K562 (cell line): ENCODE data around the gene CZIB. TPM values are rescaled to one million over a fixed set of nuclear protein-coding genes. Genes with fewer than 3 reads are reported as not detected.
A peak's percentile ranks its signal among the peaks of the same experiment; 100 is the strongest.

Source experiments
- BCL6 ChIP-seq: fragments of 250-450 bp; sonication (Bioruptor Pico); IDR thresholded peaks from 2 replicates; pipeline ENCODE4 v1.4.0; 2020
- BHLHE40 ChIP-seq: IDR thresholded peaks from 2 replicates; pipeline ENCODE4 v1.6.1; 2011; ENCODE audit warnings: low read length, improper control_type of control experiment
- CEBPB ChIP-seq: fragments of 450-650 bp; IDR thresholded peaks from 2 replicates; pipeline ENCODE4 v1.6.1; 2016; ENCODE audit warnings: missing genetic modification characterization, missing compliant biosample characterization
- CXXC5 ChIP-seq: fragments of 250-450 bp; sonication (Bioruptor Pico); IDR thresholded peaks from 2 replicates; pipeline ENCODE4 v1.8.0; 2022; ENCODE audit warnings: inconsistent platforms, mild to moderate bottlenecking, moderate library complexity
- HDAC2 ChIP-seq: fragments of 450-650 bp; IDR thresholded peaks from 2 replicates; pipeline ENCODE4 v1.6.1; 2016; ENCODE audit warnings: mild to moderate bottlenecking
- KLF1 ChIP-seq: fragments of 450-650 bp; IDR thresholded peaks from 2 replicates; pipeline ENCODE4 v1.6.1; 2016; ENCODE audit warnings: missing genetic modification characterization, missing compliant biosample characterization
- NELFE ChIP-seq: IDR thresholded peaks from 2 replicates; pipeline ENCODE4 v1.6.1; 2011; ENCODE audit warnings: mild to moderate bottlenecking; ENCODE audit not compliant: insufficient read depth, insufficient read length
- SMAD1 ChIP-seq: fragments of 150-350 bp; IDR thresholded peaks from 2 replicates; pipeline ENCODE4 v1.6.1; 2014; ENCODE audit warnings: low read length, low read depth; ENCODE audit not compliant: partially characterized antibody
- SMARCA4 ChIP-seq: fragments of 450-650 bp; IDR thresholded peaks from 2 replicates; pipeline ENCODE4 v1.6.1; 2016
- TOE1 ChIP-seq, 2 experiments: fragments of 450-650 bp in 1 of 2; sonication (generic) in 1 of 2; formaldehyde crosslinking in 1 of 2; IDR thresholded peaks; 2 replicates each; pipeline versions ENCODE4 v1.7.1 to v1.8.0; 2016 to 2022; ENCODE audit warnings: borderline replicate concordance in 2 of 2, mild to moderate bottlenecking in 2 of 2, antibody characterized with exemption in 1 of 2, inconsistent platforms in 1 of 2, low read depth in 1 of 2, missing genetic modification reagents in 1 of 2, moderate library complexity in 1 of 2
- TRIM25 ChIP-seq: fragments of 450-650 bp; IDR thresholded peaks from 2 replicates; pipeline ENCODE4 v1.7.0; 2016; ENCODE audit warnings: borderline replicate concordance
- ZBTB7A ChIP-seq: IDR thresholded peaks from 2 replicates; pipeline ENCODE4 v1.6.1; 2011; ENCODE audit warnings: low read depth, mild to moderate bottlenecking, low read length, moderate library complexity, borderline replicate concordance; ENCODE audit not compliant: control insufficient read depth
- polyA plus RNA-seq, 8 experiments: library from polyadenylated mRNA; depleted of rRNA in 4 of 8; stranded (reverse) in 5 of 8; unstranded in 3 of 8; fragments of >200 nt; fragmentation: Nextera tagmentation in 2 of 8; fragmentation: Illumina TruSeq in 1 of 8; extraction: Ambion mirVana in 2 of 8; extraction: Trizol in 1 of 8; gene quantifications; 2 replicates each; pipeline versions ENCODE4 v1.2.1 to v1.2.3, GENCODE V29; 2011 to 2014; ENCODE audit warnings: inconsistent platforms in 1 of 8, missing spikeins in 1 of 8
- total RNA-seq, 7 experiments: library from RNA; depleted of rRNA in 6 of 7; stranded (reverse); fragments of >200 nt in 6 of 7; fragmentation: Illumina TruSeq in 2 of 7; extraction: Trizol in 2 of 7; gene quantifications; 2 replicates each; pipeline versions ENCODE4 v1.2.1 to v1.2.3, GENCODE V29; 2011 to 2021; ENCODE audit warnings: low replicate concordance in 1 of 7
- TF ChIP-seq, protein P1 (sequence below): sonication (generic); formaldehyde crosslinking; IDR thresholded peaks from 2 replicates; pipeline ENCODE4 v1.9.0; 2022; ENCODE audit warnings: mild to moderate bottlenecking, missing genetic modification reagents
- TF ChIP-seq, protein P2 (sequence below): fragments of 450-650 bp; IDR thresholded peaks from 2 replicates; pipeline ENCODE4 v1.6.1; 2016; ENCODE audit warnings: antibody characterized with exemption
- TF ChIP-seq, protein P3 (sequence below), 2 experiments: IDR thresholded peaks in 1 of 2; conservative IDR thresholded peaks in 1 of 2; 2 replicates each; pipeline ENCODE4 v1.6.1; 2016; ENCODE audit warnings: low read depth in 2 of 2, mild to moderate bottlenecking in 1 of 2, missing compliant biosample characterization in 1 of 2, missing genetic modification characterization in 1 of 2, moderate library complexity in 1 of 2

The CZIB gene
- total and polyA plus RNA-seq, 9 of the 15 experiments (the other 6 are each of a cell fraction or from before 2014, with no cell fraction given) = 52.6 to 111 (median 80.0) TPM

GRCh38 chr1:53183095-53183990 is 37.1 kb downstream of the CZIB start (continued):
- 0 out of 2 replicates have a peak, but pooled peaks have one; percentile 14 for TF ChIP-seq TRIM25
- TF ChIP-seq BCL6 (CRISPR knock-in tag) = no peak
- TF ChIP-seq CXXC5 (CRISPR knock-in tag) = peak; percentile 52
- TF ChIP-seq, protein P1, sequence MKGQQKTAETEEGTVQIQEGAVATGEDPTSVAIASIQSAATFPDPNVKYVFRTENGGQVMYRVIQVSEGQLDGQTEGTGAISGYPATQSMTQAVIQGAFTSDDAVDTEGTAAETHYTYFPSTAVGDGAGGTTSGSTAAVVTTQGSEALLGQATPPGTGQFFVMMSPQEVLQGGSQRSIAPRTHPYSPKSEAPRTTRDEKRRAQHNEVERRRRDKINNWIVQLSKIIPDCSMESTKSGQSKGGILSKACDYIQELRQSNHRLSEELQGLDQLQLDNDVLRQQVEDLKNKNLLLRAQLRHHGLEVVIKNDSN (CRISPR knock-in tag) = peak; percentile 84
- no peak for TF ChIP-seq BHLHE40
- TF ChIP-seq KLF1 = peak; percentile 33; the same call in 1 of the 2 replicates
- TF ChIP-seq, protein P2, sequence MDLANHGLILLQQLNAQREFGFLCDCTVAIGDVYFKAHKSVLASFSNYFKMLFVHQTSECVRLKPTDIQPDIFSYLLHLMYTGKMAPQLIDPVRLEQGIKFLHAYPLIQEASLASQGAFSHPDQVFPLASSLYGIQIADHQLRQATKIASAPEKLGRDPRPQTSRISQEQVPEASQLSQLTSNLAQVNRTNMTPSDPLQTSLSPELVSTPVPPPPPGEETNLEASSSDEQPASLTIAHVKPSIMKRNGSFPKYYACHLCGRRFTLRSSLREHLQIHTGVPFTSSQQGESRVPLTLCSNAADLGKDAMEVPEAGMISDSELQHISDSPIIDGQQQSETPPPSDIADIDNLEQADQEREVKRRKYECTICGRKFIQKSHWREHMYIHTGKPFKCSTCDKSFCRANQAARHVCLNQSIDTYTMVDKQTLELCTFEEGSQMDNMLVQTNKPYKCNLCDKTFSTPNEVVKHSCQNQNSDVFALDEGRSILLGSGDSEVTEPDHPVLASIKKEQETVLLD = peak; percentile 22; the same call in 1 of the 2 replicates
- TF ChIP-seq, protein P3, sequence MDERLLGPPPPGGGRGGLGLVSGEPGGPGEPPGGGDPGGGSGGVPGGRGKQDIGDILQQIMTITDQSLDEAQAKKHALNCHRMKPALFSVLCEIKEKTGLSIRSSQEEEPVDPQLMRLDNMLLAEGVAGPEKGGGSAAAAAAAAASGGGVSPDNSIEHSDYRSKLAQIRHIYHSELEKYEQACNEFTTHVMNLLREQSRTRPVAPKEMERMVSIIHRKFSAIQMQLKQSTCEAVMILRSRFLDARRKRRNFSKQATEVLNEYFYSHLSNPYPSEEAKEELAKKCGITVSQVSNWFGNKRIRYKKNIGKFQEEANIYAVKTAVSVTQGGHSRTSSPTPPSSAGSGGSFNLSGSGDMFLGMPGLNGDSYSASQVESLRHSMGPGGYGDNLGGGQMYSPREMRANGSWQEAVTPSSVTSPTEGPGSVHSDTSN (CRISPR knock-in tag; IDR thresholded peaks at IDR 0.05; ENCODE audit: low read depth) = no peak
- TF ChIP-seq, protein P3 (tag; conservative IDR thresholded peaks at IDR 0.05; ENCODE audit: low read depth) = peak; percentile 58
- peak; percentile 80; the same call in 1 of the 2 replicates for TF ChIP-seq HDAC2
- peak; percentile 83 for TF ChIP-seq SMARCA4
- peak; percentile 34 for TF ChIP-seq CEBPB (tag)
- no peak for TF ChIP-seq NELFE
- TF ChIP-seq ZBTB7A = peak; percentile 45; the same call in 1 of the 2 replicates
- peak; percentile 67 for TF ChIP-seq TOE1 (IDR thresholded peaks at IDR 0.05; ENCODE audit: borderline replicate concordance)
- no peak for TF ChIP-seq TOE1 (CRISPR knock-in tag; IDR thresholded peaks at IDR 0.05; ENCODE audit: borderline replicate concordance, low read depth)
- TF ChIP-seq SMAD1 = no peak
